Esophagus muscularis mucosa (tissue), 3 donors: Measurements from ENCODE around the gene ILRUN.

ENCODE experiments used
- POLR2A ChIP-seq: fragments of 450-650 bp; IDR thresholded peaks from one replicate; pipeline ENCODE4 v1.6.1; 2017; ENCODE audit warnings: antibody characterized with exemption, moderate library complexity, mild to moderate bottlenecking, low read depth
- POLR2AphosphoS5 ChIP-seq, 2 donors: sonication (generic); formaldehyde crosslinking; IDR thresholded peaks; one replicate each; pipeline ENCODE4 v1.6.1; 2017; ENCODE audit warnings: antibody characterized with exemption in 2 of 2
- TF ChIP-seq, protein P1 (sequence below), 3 experiments: fragments of 200-600 bp in 2 of 3; fragments of 450-650 bp in 1 of 3; sonication (generic) in 2 of 3; IDR thresholded peaks; one replicate each; pipeline ENCODE4 v1.5.1; 2017 to 2019; ENCODE audit warnings: antibody characterized with exemption in 3 of 3, mild to moderate bottlenecking in 2 of 3, moderate library complexity in 1 of 3

DNA sequence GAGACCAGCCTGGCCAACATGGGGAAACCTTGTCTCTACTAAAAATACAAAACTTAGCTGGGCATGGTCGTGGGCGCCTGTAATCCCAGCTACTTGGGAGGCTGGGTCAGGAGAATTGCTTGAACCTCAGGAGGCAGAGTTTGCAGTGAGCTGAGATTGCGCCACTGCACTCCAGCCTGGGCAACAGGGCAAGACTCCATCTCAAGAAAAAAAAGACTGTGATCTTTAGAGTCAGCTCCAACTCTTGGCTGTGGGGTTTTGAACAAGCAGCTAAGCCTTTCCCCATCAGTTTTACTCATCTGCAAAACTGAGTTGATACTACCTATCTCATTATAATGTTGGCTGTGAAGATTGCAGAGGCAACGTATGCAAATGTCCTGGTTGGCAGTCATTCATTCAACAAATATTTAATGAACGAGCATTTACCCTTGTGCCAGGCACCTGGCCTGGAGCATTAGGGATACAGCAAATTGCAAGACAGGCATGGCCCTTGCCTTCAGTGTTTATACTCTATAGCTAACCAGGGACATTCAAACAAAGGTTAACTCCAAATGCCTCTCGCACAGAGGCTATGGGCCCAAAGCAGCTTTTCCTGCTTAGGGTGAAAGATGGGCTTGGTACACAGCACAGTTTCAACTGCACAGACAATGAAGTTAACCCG, 37.8 kb downstream of the ILRUN start:
- TF ChIP-seq POLR2A (no peak), POLR2AphosphoS5 (IDR thresholded peaks at IDR 0.05) (no peak)
- TF ChIP-seq, protein P1, sequence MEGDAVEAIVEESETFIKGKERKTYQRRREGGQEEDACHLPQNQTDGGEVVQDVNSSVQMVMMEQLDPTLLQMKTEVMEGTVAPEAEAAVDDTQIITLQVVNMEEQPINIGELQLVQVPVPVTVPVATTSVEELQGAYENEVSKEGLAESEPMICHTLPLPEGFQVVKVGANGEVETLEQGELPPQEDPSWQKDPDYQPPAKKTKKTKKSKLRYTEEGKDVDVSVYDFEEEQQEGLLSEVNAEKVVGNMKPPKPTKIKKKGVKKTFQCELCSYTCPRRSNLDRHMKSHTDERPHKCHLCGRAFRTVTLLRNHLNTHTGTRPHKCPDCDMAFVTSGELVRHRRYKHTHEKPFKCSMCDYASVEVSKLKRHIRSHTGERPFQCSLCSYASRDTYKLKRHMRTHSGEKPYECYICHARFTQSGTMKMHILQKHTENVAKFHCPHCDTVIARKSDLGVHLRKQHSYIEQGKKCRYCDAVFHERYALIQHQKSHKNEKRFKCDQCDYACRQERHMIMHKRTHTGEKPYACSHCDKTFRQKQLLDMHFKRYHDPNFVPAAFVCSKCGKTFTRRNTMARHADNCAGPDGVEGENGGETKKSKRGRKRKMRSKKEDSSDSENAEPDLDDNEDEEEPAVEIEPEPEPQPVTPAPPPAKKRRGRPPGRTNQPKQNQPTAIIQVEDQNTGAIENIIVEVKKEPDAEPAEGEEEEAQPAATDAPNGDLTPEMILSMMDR (IDR thresholded peaks at IDR 0.05): no peak
